Right lobe of liver (tissue), 6 donors: ENCODE data around the gene LBX2. TPM values are rescaled to one million over a fixed set of nuclear protein-coding genes. Genes with fewer than 3 reads are reported as not detected.

Experiments used
- ATAC-seq, 4 donors: fragments of 200-7000 bp; cut with Tn5 transposase; one replicate each; pipeline ENCODE4 v1.9.1; 2020; ENCODE audit warnings: mild to moderate bottlenecking in 4 of 4, moderate library complexity in 4 of 4
- DNase-seq, 3 donors: peaks; one replicate each; pipeline ENCODE4 v3.0.0-alpha.2; 2020
- H3K27ac ChIP-seq, 3 donors: fragments of 200-600 bp; one replicate each; pipeline ENCODE4 v1.8.0; 2022
- H3K27me3 ChIP-seq, 2 donors: fragments of 200-600 bp; one replicate each; pipeline ENCODE4 v1.8.0; 2022
- H3K36me3 ChIP-seq, 4 donors: fragments of 200-600 bp; sonication (generic) in 1 of 4; one replicate each; pipeline versions ENCODE4 v1.5.1 to v1.8.0; 2017 to 2022; ENCODE audit warnings: control low read depth in 1 of 4
- H3K4me1 ChIP-seq, 4 donors: fragments of 200-600 bp; sonication (generic) in 1 of 4; one replicate each; pipeline versions ENCODE4 v1.5.1 to v1.8.0; 2017 to 2022; ENCODE audit warnings: control low read depth in 1 of 4
- H3K4me3 ChIP-seq, 3 donors: fragments of 200-600 bp; one replicate each; pipeline ENCODE4 v1.8.0; 2022
- H3K9me3 ChIP-seq, 4 donors: fragments of 200-600 bp; sonication (generic) in 1 of 4; one replicate each; pipeline versions ENCODE4 v1.5.1 to v1.8.0; 2017 to 2022; ENCODE audit warnings: control low read depth in 1 of 4
- POLR2A ChIP-seq: fragments of 450-650 bp; IDR thresholded peaks from one replicate; pipeline ENCODE4 v1.6.1; 2017; ENCODE audit warnings: antibody characterized with exemption, mild to moderate bottlenecking
- WGBS: methylation state at CpG from one replicate; pipeline ENCODE4 v1.1.6; 2018; ENCODE audit warnings: low coverage, low lambda C conversion rate; ENCODE audit not compliant: insufficient coverage; ENCODE audit errors: missing lambda C conversion rate; 5-methylcytosine and 5-hydroxymethylcytosine counted together
- intact Hi-C, 2 donors: fragments of 100-400 bp; cut with DNase I; formaldehyde crosslinking; loops; one replicate each; pipeline versions ENCODE4 v1.11.2 to v1.14.1; 2022
- total RNA-seq, 6 experiments: library from RNA; depleted of rRNA in 2 of 6; stranded (reverse); fragments of >200 nt in 2 of 6; fragmentation: NEBNext Ultra II Directional in 3 of 6; extraction: Animal tissue kit (Norgen Biotek cat#: 25700) in 3 of 6; gene quantifications; one replicate each; pipeline versions ENCODE4 v1.1.0 to v1.2.4, GENCODE V29; 2016 to 2023
- TF ChIP-seq, protein P1 (sequence below), 4 donors: fragments of 200-600 bp in 3 of 4; fragments of 450-650 bp in 1 of 4; IDR thresholded peaks; one replicate each; pipeline versions ENCODE4 v1.5.1 to v1.8.0; 2016 to 2022; ENCODE audit warnings: antibody characterized with exemption in 4 of 4, mild to moderate bottlenecking in 2 of 4
- donor health status: DM: no; HTN: yes; CAD: no.
- donor health status: DM: no; HTN: no; CAD: no.
- donor health status: DM: no; HTN: no; CAD: no.
- donor health status: DM: no; HTN: yes; CAD: no.
- donor health status: DM: no; HTN: yes; CAD: no.

The LBX2 gene
- total RNA-seq, 6 experiments from 2014 or later: 1.4 to 8.4 (median 5.8) TPM

DNA sequence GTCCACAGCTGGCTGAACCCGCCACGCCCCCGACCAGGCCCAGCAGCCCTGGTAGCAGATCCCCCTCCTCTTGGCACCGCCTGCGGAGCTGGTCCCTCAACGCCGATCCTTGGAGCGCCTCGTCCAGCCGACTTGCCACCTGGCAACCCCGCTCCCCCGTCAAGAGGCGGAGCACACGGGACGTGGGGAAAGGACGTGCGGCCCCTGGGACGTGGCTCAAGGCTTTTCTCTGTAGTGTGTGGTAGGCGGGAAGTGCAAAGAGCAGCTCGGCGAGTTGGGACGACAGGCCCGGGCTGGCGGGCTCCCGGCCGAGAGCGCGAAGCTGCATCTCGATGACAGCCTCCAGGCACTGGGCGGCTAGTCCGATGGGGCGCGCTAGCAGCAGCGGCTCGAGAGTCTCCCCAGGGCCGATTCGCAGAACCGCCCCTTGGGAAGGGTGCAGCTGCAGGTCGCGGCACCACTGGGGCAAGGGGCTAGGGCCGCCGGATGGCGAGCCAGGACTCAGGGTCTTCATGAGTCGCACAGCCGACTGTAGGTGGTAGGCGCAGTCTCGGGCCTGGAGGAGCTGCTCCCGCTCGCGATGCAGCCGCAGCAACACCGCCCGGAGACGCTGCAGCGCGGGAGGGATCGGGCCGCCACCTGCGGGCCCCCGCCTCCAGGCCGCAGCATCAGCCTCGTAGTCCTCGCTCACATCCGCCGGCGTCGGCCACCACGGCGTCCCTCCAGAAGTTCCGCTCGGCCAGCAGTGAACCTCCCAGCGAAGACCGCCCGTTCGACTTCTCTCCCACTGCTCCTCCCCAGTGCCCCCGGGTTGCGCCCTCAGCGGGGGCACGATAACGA lies 17.2 kb downstream of the LBX2 start:
- Histone ChIP-seq H3K27me3 (no peaks in the 10 kb centered on the region), H3K4me3 (peak overlapping the region; percentile 93 to 99 (median 97)), H3K27ac (peak overlapping the region; percentile 71 to 84 (median 80)), H3K9me3 (no peaks in the 10 kb centered on the region), H3K36me3 (peaks cover 0 to 16% (median 2%) of the 10 kb centered on the region in 4 donors), H3K4me1 (peaks cover 0 to 46% (median 13%) of the 10 kb centered on the region in 4 donors)
- intact Hi-C loops: no loop called here
- no peak for TF ChIP-seq POLR2A
- TF ChIP-seq, protein P1, sequence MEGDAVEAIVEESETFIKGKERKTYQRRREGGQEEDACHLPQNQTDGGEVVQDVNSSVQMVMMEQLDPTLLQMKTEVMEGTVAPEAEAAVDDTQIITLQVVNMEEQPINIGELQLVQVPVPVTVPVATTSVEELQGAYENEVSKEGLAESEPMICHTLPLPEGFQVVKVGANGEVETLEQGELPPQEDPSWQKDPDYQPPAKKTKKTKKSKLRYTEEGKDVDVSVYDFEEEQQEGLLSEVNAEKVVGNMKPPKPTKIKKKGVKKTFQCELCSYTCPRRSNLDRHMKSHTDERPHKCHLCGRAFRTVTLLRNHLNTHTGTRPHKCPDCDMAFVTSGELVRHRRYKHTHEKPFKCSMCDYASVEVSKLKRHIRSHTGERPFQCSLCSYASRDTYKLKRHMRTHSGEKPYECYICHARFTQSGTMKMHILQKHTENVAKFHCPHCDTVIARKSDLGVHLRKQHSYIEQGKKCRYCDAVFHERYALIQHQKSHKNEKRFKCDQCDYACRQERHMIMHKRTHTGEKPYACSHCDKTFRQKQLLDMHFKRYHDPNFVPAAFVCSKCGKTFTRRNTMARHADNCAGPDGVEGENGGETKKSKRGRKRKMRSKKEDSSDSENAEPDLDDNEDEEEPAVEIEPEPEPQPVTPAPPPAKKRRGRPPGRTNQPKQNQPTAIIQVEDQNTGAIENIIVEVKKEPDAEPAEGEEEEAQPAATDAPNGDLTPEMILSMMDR (IDR thresholded peaks at IDR 0.05): no peak
- peak in 1 of 3 donors; percentile 52 for DNase-seq
- WGBS: 4% methylated on average over 8 of the region's 80 CpGs
- peak; percentile 52 to 65 (median 59) for ATAC-seq

DNA sequence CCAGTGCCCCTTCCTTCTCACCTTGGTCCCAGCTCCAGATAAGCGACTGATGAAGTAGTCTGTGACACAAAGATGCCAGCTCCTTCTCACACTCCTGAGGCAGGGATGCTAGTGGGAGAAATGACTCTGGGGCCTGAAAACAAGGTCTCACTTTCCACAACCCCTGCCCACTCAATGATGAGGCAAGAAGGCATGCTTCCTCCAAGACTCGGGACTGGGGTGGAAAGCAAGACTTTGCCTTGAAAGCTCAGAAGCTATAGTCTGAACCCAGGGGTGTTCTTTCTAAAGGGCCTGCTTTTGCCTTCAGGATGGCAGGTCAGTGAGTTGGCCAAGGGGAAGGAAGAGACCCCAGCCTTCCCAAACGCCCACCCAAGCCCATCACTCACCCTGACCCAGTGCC lies 18.0 kb downstream of the LBX2 start:
- H3K4me3 ChIP-seq: peak overlapping the region; percentile 93 to 99 (median 97)
- no peak for ATAC-seq
- DNase-seq: no peak
- 38% methylated on average over 1 of the region's 3 CpGs for WGBS
- H3K4me1 ChIP-seq: peaks cover 0 to 46% (median 10%) of the 10 kb centered on the region in 4 donors
- TF ChIP-seq, protein P1 (IDR thresholded peaks at IDR 0.05): no peak
- no peak for TF ChIP-seq POLR2A
- no peaks in the 10 kb centered on the region for H3K27me3 ChIP-seq
- intact Hi-C loops: no loop called here
- peaks cover 0 to 16% (median 2%) of the 10 kb centered on the region in 4 donors for H3K36me3 ChIP-seq
- H3K27ac ChIP-seq: no peak overlapping the region
- no peaks in the 10 kb centered on the region for H3K9me3 ChIP-seq

DNA sequence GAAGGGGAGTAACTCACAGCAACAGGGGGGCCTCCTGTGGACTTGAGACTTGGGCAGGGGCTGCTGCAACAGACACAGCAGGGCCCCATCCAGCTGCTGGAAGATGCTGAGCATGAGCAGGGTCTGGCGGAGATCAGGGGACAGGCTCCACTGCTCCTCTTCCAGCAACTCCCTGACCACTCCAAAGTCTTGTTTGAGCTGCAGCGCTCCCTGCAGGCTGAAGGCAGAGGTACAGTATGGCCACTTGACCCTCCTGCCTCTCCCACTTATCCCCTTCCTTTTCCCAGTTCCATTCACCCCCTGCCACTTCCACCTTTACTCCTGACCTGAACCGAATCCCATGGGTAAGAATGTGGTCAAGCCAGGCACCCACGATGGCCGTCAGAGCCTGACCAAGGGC lies 24.5 kb downstream of the LBX2 start:
- Histone ChIP-seq H3K27ac (no peak overlapping the region), H3K36me3 (peaks cover 0 to 20% (median 5%) of the 10 kb centered on the region in 4 donors), H3K4me1 (peaks cover 0 to 29% (median 5%) of the 10 kb centered on the region in 4 donors), H3K9me3 (no peaks in the 10 kb centered on the region), H3K4me3 (no peak overlapping the region), H3K27me3 (no peaks in the 10 kb centered on the region)
- DNase-seq (no peak), ATAC-seq (no peak)
- TF ChIP-seq, protein P1 (IDR thresholded peaks at IDR 0.05): peak in 2 of 4 donors; percentile 9
- no peak for TF ChIP-seq POLR2A
- no CpG with 5 or more reads among the region's 5 CpGs for WGBS
- intact Hi-C loops: no loop called here

DNA sequence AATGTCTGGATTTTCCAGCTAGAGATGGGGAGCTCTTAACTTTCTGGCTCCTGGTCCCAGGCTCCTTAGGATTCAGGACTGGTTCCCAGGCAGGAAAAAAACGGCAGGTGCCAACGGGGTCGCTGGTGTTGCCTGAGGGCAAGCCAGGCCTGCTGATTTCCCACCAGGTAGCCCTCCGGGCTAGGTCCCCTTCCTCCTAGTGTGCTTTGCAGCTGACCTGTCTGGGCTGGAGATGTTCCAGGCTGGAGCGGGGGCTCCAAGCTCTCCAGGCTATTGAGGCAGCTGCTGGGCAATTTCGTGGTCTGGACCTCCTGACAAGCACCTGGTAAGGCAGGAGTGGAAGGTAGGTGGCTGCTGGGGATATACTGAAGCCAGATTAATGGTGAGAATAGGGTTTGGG lies 24.9 kb downstream of the LBX2 start:
- no peak for DNase-seq

More for the DNA sequence above, 24.9 kb downstream of the LBX2 start:
- no peak for ATAC-seq
- no peak overlapping the region for H3K27ac ChIP-seq
- H3K4me3 ChIP-seq: no peak overlapping the region
- peaks cover 0 to 29% (median 5%) of the 10 kb centered on the region in 4 donors for H3K4me1 ChIP-seq
- H3K36me3 ChIP-seq: peaks cover 0 to 20% (median 5%) of the 10 kb centered on the region in 4 donors
- TF ChIP-seq, protein P1 (IDR thresholded peaks at IDR 0.05): no peak
- no peak for TF ChIP-seq POLR2A
- intact Hi-C loops: no loop called here
- WGBS: 88% methylated on average over 3 of the region's 6 CpGs
- no peaks in the 10 kb centered on the region for H3K27me3 ChIP-seq
- H3K9me3 ChIP-seq: no peaks in the 10 kb centered on the region
